Measurements from ENCODE around the gene VAV2. TPM values are rescaled to one million over a fixed set of nuclear protein-coding genes. Genes with fewer than 3 reads are reported as not detected.

The VAV2 gene
- total RNA-seq, 4 donors from 2014 or later: 10.3 to 20.1 (median 13.1) TPM

DNA sequence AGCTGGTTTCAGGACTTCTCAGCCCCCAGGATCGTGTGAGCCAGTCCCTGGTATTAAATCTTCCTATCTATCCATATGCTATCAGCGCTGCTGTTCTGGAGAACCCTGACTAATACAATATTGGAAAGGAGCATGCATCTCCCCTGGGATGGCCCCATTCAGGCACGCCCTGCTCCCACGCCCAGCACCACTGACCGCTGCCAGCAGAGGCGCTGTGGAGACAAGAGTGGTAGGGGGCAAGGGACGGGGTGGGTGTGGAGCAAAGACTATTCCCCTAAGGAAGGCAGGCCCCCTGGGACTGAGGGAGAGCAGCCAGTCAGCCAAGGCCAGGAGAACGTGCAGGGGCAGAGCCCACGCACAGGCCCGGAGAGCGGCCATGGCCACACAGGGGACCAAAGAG lies 116.0 kb downstream of the VAV2 start:
- H3K27me3 ChIP-seq: no peaks in the 10 kb centered on the region
- 87 to 88% methylated on average over 11 of the region's 11 CpGs for WGBS, 2 donors
- no peak overlapping the region for H3K27ac ChIP-seq
- H3K4me3 ChIP-seq: no peak overlapping the region
- H3K9me3 ChIP-seq: no peaks in the 10 kb centered on the region
- H3K36me3 ChIP-seq: no peaks in the 10 kb centered on the region
- no peak for DNase-seq (ENCODE audit: low spot score in 2 of 2)
- no peak for TF ChIP-seq EP300 (IDR thresholded peaks at IDR 0.05)
- TF ChIP-seq, protein P1, sequence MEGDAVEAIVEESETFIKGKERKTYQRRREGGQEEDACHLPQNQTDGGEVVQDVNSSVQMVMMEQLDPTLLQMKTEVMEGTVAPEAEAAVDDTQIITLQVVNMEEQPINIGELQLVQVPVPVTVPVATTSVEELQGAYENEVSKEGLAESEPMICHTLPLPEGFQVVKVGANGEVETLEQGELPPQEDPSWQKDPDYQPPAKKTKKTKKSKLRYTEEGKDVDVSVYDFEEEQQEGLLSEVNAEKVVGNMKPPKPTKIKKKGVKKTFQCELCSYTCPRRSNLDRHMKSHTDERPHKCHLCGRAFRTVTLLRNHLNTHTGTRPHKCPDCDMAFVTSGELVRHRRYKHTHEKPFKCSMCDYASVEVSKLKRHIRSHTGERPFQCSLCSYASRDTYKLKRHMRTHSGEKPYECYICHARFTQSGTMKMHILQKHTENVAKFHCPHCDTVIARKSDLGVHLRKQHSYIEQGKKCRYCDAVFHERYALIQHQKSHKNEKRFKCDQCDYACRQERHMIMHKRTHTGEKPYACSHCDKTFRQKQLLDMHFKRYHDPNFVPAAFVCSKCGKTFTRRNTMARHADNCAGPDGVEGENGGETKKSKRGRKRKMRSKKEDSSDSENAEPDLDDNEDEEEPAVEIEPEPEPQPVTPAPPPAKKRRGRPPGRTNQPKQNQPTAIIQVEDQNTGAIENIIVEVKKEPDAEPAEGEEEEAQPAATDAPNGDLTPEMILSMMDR (IDR thresholded peaks at IDR 0.05): no peak
- TF ChIP-seq POLR2A (IDR thresholded peaks at IDR 0.05): no peak
- peaks cover 0 to 36% (median 0%) of the 10 kb centered on the region in 4 donors for H3K4me1 ChIP-seq

DNA sequence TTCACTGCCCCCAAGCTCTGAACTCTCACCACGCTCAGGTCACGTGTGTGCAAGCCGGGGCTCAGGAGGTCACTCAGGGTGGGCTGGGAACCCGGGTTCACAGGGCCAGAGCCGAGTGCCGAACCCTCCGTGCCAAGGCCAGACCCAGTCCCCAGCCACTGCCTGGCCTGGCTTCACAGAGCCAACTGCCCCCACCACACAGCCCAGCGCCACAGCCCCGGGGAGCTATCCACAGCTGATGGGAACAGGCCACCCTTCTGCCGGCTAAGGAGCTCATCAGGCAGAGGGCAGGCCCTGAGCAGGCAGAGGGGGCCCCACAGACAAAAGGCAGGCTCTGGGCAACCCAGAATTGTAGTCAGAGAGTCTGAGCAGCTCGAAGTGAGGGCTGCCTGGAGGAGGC lies 117.0 kb downstream of the VAV2 start:
- no peaks in the 10 kb centered on the region for H3K27me3 ChIP-seq
- no peaks in the 10 kb centered on the region for H3K36me3 ChIP-seq
- WGBS, 2 donors: 76 to 83% methylated on average over 9 of the region's 11 CpGs
- no peaks in the 10 kb centered on the region for H3K9me3 ChIP-seq
- no peak overlapping the region for H3K4me3 ChIP-seq
- peaks cover 0 to 27% (median 0%) of the 10 kb centered on the region in 4 donors for H3K4me1 ChIP-seq
- no peak overlapping the region for H3K27ac ChIP-seq
- no peak for DNase-seq (ENCODE audit: low spot score in 2 of 2)
- TF ChIP-seq, protein P1 (IDR thresholded peaks at IDR 0.05): no peak
- no peak for TF ChIP-seq POLR2A (IDR thresholded peaks at IDR 0.05)
- TF ChIP-seq EP300 (IDR thresholded peaks at IDR 0.05): no peak

DNA sequence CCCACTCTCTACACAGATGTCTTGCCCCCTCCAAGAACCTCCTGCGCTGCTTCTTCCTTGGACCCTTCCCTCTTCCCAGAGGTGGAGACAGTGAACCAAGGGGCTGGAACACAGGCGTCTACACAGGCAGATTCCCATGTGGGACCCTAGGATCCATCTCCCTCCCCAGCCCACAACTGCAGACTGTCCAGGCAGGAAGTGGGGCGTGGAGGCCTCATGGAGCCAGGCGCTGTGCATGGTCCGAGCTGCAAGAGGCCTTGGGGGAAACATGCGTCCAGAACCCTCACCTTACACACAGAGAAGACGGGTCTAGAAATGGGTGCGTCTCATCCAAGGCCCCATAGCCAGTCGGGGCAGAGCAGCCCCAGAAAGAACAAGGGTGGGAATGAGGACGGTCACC lies 117.5 kb downstream of the VAV2 start:
- no peak for TF ChIP-seq POLR2A (IDR thresholded peaks at IDR 0.05)
- TF ChIP-seq EP300 (IDR thresholded peaks at IDR 0.05): no peak
- TF ChIP-seq, protein P1 (IDR thresholded peaks at IDR 0.05): no peak
- Histone ChIP-seq H3K27ac (no peak overlapping the region), H3K4me1 (peaks cover 0 to 25% (median 0%) of the 10 kb centered on the region in 4 donors), H3K4me3 (no peak overlapping the region), H3K27me3 (no peaks in the 10 kb centered on the region), H3K9me3 (no peaks in the 10 kb centered on the region), H3K36me3 (no peaks in the 10 kb centered on the region)
- DNase-seq (ENCODE audit: low spot score in 2 of 2): no peak
- 82 to 83% methylated on average over 9 to 10 of the region's 10 CpGs for WGBS, 2 donors

GRCh38 chr9:133874060-133874657 lies 118.0 kb downstream of the VAV2 start:
- Histone ChIP-seq H3K9me3 (no peaks in the 10 kb centered on the region), H3K4me3 (no peak overlapping the region), H3K36me3 (no peaks in the 10 kb centered on the region), H3K4me1 (peaks cover 0 to 25% (median 0%) of the 10 kb centered on the region in 4 donors), H3K27me3 (no peaks in the 10 kb centered on the region), H3K27ac (no peak overlapping the region)
- 86 to 95% methylated on average over 11 of the region's 14 CpGs for WGBS, 2 donors
- no peak for DNase-seq (ENCODE audit: low spot score in 2 of 2)
- TF ChIP-seq, protein P1 (IDR thresholded peaks at IDR 0.05): no peak
- TF ChIP-seq POLR2A (IDR thresholded peaks at IDR 0.05) (no peak), EP300 (IDR thresholded peaks at IDR 0.05) (no peak)

DNA sequence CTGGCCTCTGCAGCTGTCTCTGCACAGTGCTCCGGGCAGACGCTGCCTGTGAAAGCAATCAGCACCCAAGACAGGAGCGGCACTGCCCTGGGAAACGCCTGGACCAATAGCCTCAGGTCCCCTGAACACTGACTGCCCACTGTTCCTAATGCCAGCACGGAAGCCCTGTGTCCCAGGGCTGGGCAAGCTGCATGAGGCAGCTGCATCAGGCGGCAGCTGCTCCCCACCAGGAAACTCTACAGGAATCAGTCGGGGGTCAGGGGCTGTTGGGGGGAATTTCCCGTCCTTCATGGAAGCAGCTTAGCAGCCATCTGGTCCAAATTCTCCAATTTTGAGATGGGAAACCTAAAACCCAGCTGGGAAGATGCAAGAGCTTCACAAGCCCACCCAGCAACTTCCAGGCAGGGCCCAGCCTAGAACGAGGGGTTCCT lies 118.6 kb downstream of the VAV2 start:
- no peaks in the 10 kb centered on the region for H3K27me3 ChIP-seq
- no peak overlapping the region for H3K27ac ChIP-seq
- no peaks in the 10 kb centered on the region for H3K36me3 ChIP-seq
- no peak for DNase-seq (ENCODE audit: low spot score in 2 of 2)
- 82 to 84% methylated on average over 6 to 8 of the region's 9 CpGs for WGBS, 2 donors
- no peaks in the 10 kb centered on the region for H3K9me3 ChIP-seq
- TF ChIP-seq EP300 (IDR thresholded peaks at IDR 0.05) (no peak), POLR2A (IDR thresholded peaks at IDR 0.05) (no peak)
- TF ChIP-seq, protein P1 (IDR thresholded peaks at IDR 0.05): no peak
- H3K4me3 ChIP-seq: no peak overlapping the region
- H3K4me1 ChIP-seq: peaks cover 0 to 25% (median 0%) of the 10 kb centered on the region in 4 donors

Data from tibial nerve (tissue), 4 donors.